GM12878 (cell line): ENCODE data around the gene SOX18. TPM values are rescaled to one million over a fixed set of nuclear protein-coding genes. Genes with fewer than 3 reads are reported as not detected.

Experiments
- ATAC-seq: fragments of 200-7000 bp; cut with Tn5 transposase; 3 replicates; pipeline ENCODE4 v1.9.1; 2020; ENCODE audit warnings: mild to moderate bottlenecking, moderate library complexity
- BruUV-seq: library from RNA; stranded (reverse); fragments of 400-500 nt; replicated peaks from 2 replicates; lab custom pipeline; 2021; lab: Mats Ljungman, UMichigan
- CTCF ChIA-PET: fragments of 300-600 bp; sonication (Branson Sonifier 250); formaldehyde crosslinking; extraction: SDS; loops from one replicate; lab custom pipeline; 2021; ENCODE audit warnings: inconsistent platforms; lab: Yijun Ruan, JAX
- POLR2A ChIA-PET: fragments of 350-600 bp; formaldehyde crosslinking; extraction: SDS; loops from one replicate; lab custom pipeline; 2021; ENCODE audit warnings: inconsistent platforms; lab: Charles Lee
- RAD21 ChIA-PET: fragments of 300-600 bp; sonication (Branson Sonifier 250); formaldehyde crosslinking; loops from one replicate; lab custom pipeline; 2023; ENCODE audit warnings: antibody characterized with exemption; ENCODE audit not compliant: unreplicated experiment; lab: Charles Lee
- SMC1A ChIA-PET: fragments of 300-600 bp; sonication (Branson Sonifier 250); formaldehyde crosslinking; loops from one replicate; lab custom pipeline; 2023; ENCODE audit not compliant: unreplicated experiment, uncharacterized antibody; lab: Charles Lee
- DNase-seq: peaks from one replicate; pipeline ENCODE4 v3.0.0-alpha.2; 2011; ENCODE audit warnings: low read depth, low spot score
- FAIRE-seq: peaks from 3 replicates; lab custom pipeline; 2011; peaks lifted over from hg19 to GRCh38; lab: Jason Lieb, UNC
- H2AFZ ChIP-seq: 2 replicates; pipeline ENCODE4 v1.6.0; 2011; ENCODE audit warnings: low read depth, low read length, control low read depth; ENCODE audit not compliant: control insufficient read depth
- H3K27ac ChIP-seq: 2 replicates; pipeline ENCODE4 v1.5.1; 2011; ENCODE audit warnings: control low read depth; ENCODE audit not compliant: control insufficient read depth, insufficient read depth
- H3K27me3 ChIP-seq, 2 experiments: replicated peaks in 1 of 2; 2 replicates each; pipeline versions ENCODE4 v1.6.0 to v1.6.1; 2011; ENCODE audit warnings: low read length in 1 of 2; ENCODE audit not compliant: control insufficient read depth in 2 of 2, insufficient read depth in 2 of 2
- H3K36me3 ChIP-seq, 2 experiments: 2 replicates each; pipeline ENCODE4 v1.5.1; 2011; ENCODE audit warnings: low read length in 1 of 2; ENCODE audit not compliant: control insufficient read depth in 2 of 2, insufficient read depth in 2 of 2
- H3K4me1 ChIP-seq: 2 replicates; pipeline ENCODE4 v1.6.1; 2011; ENCODE audit warnings: mild to moderate bottlenecking, low read length, moderate library complexity, mixed read lengths; ENCODE audit not compliant: control insufficient read depth, insufficient read depth
- H3K4me2 ChIP-seq: 2 replicates; pipeline ENCODE4 v1.6.0; 2011; ENCODE audit warnings: control low read depth; ENCODE audit not compliant: control insufficient read depth, insufficient read depth
- H3K4me3 ChIP-seq: fragments of 200-600 bp; sonication (generic); 2 replicates; pipeline ENCODE4 v1.5.1; 2016
- H3K79me2 ChIP-seq: 2 replicates; pipeline ENCODE4 v1.6.0; 2011; ENCODE audit warnings: low read length; ENCODE audit not compliant: control insufficient read depth, insufficient read depth
- H3K9ac ChIP-seq: 2 replicates; pipeline ENCODE4 v1.8.0; 2011; ENCODE audit warnings: low read length, control low read depth, mixed read lengths; ENCODE audit not compliant: control insufficient read depth, insufficient read depth
- H3K9me3 ChIP-seq: replicated peaks from 3 replicates; pipeline ENCODE4 v1.5.1; 2011; ENCODE audit warnings: mild to moderate bottlenecking, low read length; ENCODE audit not compliant: control insufficient read depth, insufficient read depth
- H4K20me1 ChIP-seq: 2 replicates; pipeline ENCODE4 v1.6.0; 2011; ENCODE audit not compliant: control insufficient read depth, insufficient read depth
- BCL11A ChIP-seq: IDR thresholded peaks from 2 replicates; pipeline ENCODE4 v1.6.1; 2011; ENCODE audit warnings: low read depth, low read length
- CHD4 ChIP-seq: fragments of 200-600 bp; sonication (generic); IDR thresholded peaks from 2 replicates; pipeline ENCODE4 v1.6.1; 2016; ENCODE audit warnings: mild to moderate bottlenecking
- DPF2 ChIP-seq: fragments of 450-650 bp; IDR thresholded peaks from 2 replicates; pipeline ENCODE4 v1.6.1; 2017; ENCODE audit warnings: mild to moderate bottlenecking
- EGR1 ChIP-seq, 2 experiments: IDR thresholded peaks; 1 replicate in 1 of 2; 2 replicates in 1 of 2; pipeline ENCODE4 v1.6.1; 2011 to 2012; ENCODE audit warnings: low read depth in 2 of 2, low read length in 2 of 2, borderline replicate concordance in 1 of 2, mild to moderate bottlenecking in 1 of 2, moderate library complexity in 1 of 2
- ELK1 ChIP-seq: IDR thresholded peaks from 2 replicates; pipeline ENCODE4 v1.6.1; 2012; ENCODE audit warnings: low read depth, low read length, improper control_type of control experiment
- ETV6 ChIP-seq, 2 experiments: fragments of 450-650 bp in 1 of 2; IDR thresholded peaks in 1 of 2; conservative IDR thresholded peaks in 1 of 2; 2 replicates each; pipeline ENCODE4 v1.6.1; 2014; ENCODE audit warnings: antibody characterized with exemption in 1 of 2, borderline replicate concordance in 1 of 2, low read depth in 1 of 2, mild to moderate bottlenecking in 1 of 2, moderate library complexity in 1 of 2
- HDAC6 ChIP-seq: fragments of 200-600 bp; sonication (generic); IDR thresholded peaks from one replicate; pipeline ENCODE4 v1.8.0; 2017; ENCODE audit warnings: antibody characterized with exemption; ENCODE audit not compliant: unreplicated experiment
- HDGF ChIP-seq: fragments of 450-650 bp; IDR thresholded peaks from 2 replicates; pipeline ENCODE4 v1.6.1; 2016; ENCODE audit warnings: antibody characterized with exemption
- LARP7 ChIP-seq: fragments of 450-650 bp; IDR thresholded peaks from 2 replicates; pipeline ENCODE4 v1.6.1; 2017; ENCODE audit warnings: mild to moderate bottlenecking
- MXI1 ChIP-seq: fragments of 150-350 bp; IDR thresholded peaks from 2 replicates; pipeline ENCODE4 v1.6.1; 2011; ENCODE audit warnings: low read depth, mild to moderate bottlenecking, inconsistent platforms, low read length, improper control_type of control experiment
- NR2C1 ChIP-seq: fragments of 450-650 bp; IDR thresholded peaks from 2 replicates; pipeline ENCODE4 v1.6.1; 2017; ENCODE audit warnings: antibody characterized with exemption, mild to moderate bottlenecking, moderate library complexity
- POLR2AphosphoS5 ChIP-seq: IDR thresholded peaks from 2 replicates; pipeline ENCODE4 v1.6.1; 2011; ENCODE audit warnings: mild to moderate bottlenecking, low read length, inconsistent platforms
- SIX5 ChIP-seq: IDR thresholded peaks from 2 replicates; pipeline ENCODE4 v1.6.1; 2011; ENCODE audit warnings: mild to moderate bottlenecking, low read depth, low read length, moderate library complexity; ENCODE audit not compliant: severe bottlenecking
- ZBTB33 ChIP-seq: fragments of 450-650 bp; IDR thresholded peaks from 2 replicates; pipeline ENCODE4 v1.6.1; 2017; ENCODE audit warnings: mild to moderate bottlenecking
- ZNF592 ChIP-seq: fragments of 450-650 bp; IDR thresholded peaks from 2 replicates; pipeline ENCODE4 v1.6.1; 2017; ENCODE audit warnings: mild to moderate bottlenecking, moderate library complexity
- WGBS: methylation state at CpG from one replicate; pipeline ENCODE4 v1.1.6; 2016; ENCODE audit warnings: low lambda C conversion rate; ENCODE audit not compliant: insufficient replicate concordance, insufficient coverage; ENCODE audit errors: missing lambda C conversion rate; 5-methylcytosine and 5-hydroxymethylcytosine counted together
- in situ Hi-C: fragments of 300-500 bp; cut with MboI; formaldehyde crosslinking; loops from 9 replicates; pipeline ENCODE4 v1.14.3; 2018; ENCODE audit warnings: mixed read lengths
- intact Hi-C: fragments of 100-400 bp; cut with micrococcal nuclease; formaldehyde crosslinking; loops from one replicate; pipeline ENCODE4 v1.14.2; 2022; ENCODE audit not compliant: unreplicated experiment
- polyA plus RNA-seq, 11 experiments: library from polyadenylated mRNA; depleted of rRNA in 4 of 11; unstranded in 6 of 11; stranded (reverse) in 5 of 11; fragments of >200 nt; fragmentation: Nextera tagmentation in 4 of 11; fragmentation: Illumina TruSeq in 1 of 11; extraction: Ambion mirVana in 4 of 11; extraction: Trizol in 1 of 11; gene quantifications; 1 replicate in 1 of 11; 2 replicates in 10 of 11; pipeline versions ENCODE4 v1.2.1 to v1.2.3, GENCODE V29; 2011 to 2016; ENCODE audit warnings: inconsistent platforms in 2 of 11, missing spikeins in 2 of 11, low read depth in 1 of 11
- total RNA-seq, 4 experiments: library from RNA; depleted of rRNA in 3 of 4; stranded (reverse); fragments of >200 nt in 3 of 4; fragmentation: Illumina TruSeq in 1 of 4; extraction: Trizol in 1 of 4; gene quantifications; 2 replicates each; pipeline versions ENCODE4 v1.2.1 to v1.2.3, GENCODE V29; 2013 to 2021

The SOX18 gene
- total and polyA plus RNA-seq, 10 of the 15 experiments (the other 5 are each of a cell fraction or from before 2014, with no cell fraction given), result 0.05 to 5.6 (median 0.28) TPM; not detected in 3

- TF ChIP-seq ZBTB33 (peak; percentile 47; the same call in 1 of the 2 replicates), BCL11A (no peak)
Measured at GRCh38 chr20:64011366-64011779, 38.1 kb downstream of the SOX18 start (continued).

GRCh38 chr20:64010711-64011237 lies 38.7 kb downstream of the SOX18 start:
- peaks cover 27% of the 10 kb centered on the region for H3K4me1 ChIP-seq
- H3K36me3 ChIP-seq, result peaks cover 38 to 59% of the 10 kb centered on the region in 2 experiments
- 62% methylated on average over 8 of the region's 8 CpGs for WGBS
- in situ Hi-C loops (no loop called here), intact Hi-C loops (loop anchor here (1.0 kb wide), 1 partner anchor 29 kb away; the partner anchor contains the start of gene PRPF6)
- peak; percentile 76 for ATAC-seq
- peaks cover 9% of the 10 kb centered on the region for H3K79me2 ChIP-seq
- POLR2A ChIA-PET, result interaction anchor here (1.0 kb wide), 1 partner anchor 26 kb away, joined by 3 read pairs; no protein-coding TSS in a partner anchor
- H3K9ac ChIP-seq, result peak overlapping the region; percentile 36; the same call in 1 of the 2 replicates
- BruUV-seq, result no TSS peak
- H3K27ac ChIP-seq, result peak overlapping the region; percentile 94
- no peak overlapping the region for H3K4me2 ChIP-seq
- no peaks in the 10 kb centered on the region for H4K20me1 ChIP-seq
- H3K27me3 ChIP-seq, result no peaks in the 10 kb centered on the region
- DNase-seq, result peak; percentile 31
- RAD21 ChIA-PET, result interaction anchor here (1.2 to 1.3 kb wide), 2 partner anchors 26 to 45 kb away, joined by 4 read pairs; no protein-coding TSS in a partner anchor
- no peak overlapping the region for H3K4me3 ChIP-seq
- peaks cover 52% of the 10 kb centered on the region for H3K9me3 ChIP-seq
- no peak overlapping the region for H2AFZ ChIP-seq
- FAIRE-seq, result peak; percentile 71
- CTCF ChIA-PET, result interaction anchor here (0.8 to 1.3 kb wide), 3 partner anchors 26 to 46 kb away, joined by 3 to 5 read pairs (median 3); partner anchors contain the start of gene PRPF6
- SMC1A ChIA-PET, result interaction anchor here (0.6 to 1.6 kb wide), 4 partner anchors 21 to 47 kb away, joined by 3 to 15 read pairs (median 7); partner anchors contain the start of genes C20orf204, PRPF6 and SAMD10
- TF ChIP-seq POLR2AphosphoS5 (no peak; the same call in none of the 2 replicates), ZNF592 (peak; percentile 94; the same call in 1 of the 2 replicates), NR2C1 (no peak), ETV6 (conservative IDR thresholded peaks at IDR 0.05 in 1 of 2, IDR thresholded peaks at IDR 0.05 in 1 of 2; ENCODE audit: borderline replicate concordance in 1 of 2, low read depth in 1 of 2) (no peak), HDAC6 (no peak), CHD4 (no peak), HDGF (no peak), DPF2 (no peak), SIX5 (no peak), LARP7 (no peak), ELK1 (no peak), MXI1 (no peak), EGR1 (IDR thresholded peaks at IDR 0.05; ENCODE audit: borderline replicate concordance in 1 of 2, low read depth in 2 of 2, low read length in 2 of 2) (no peak)
